Transverse colon (tissue), 3 donors: ENCODE data around the gene RGL2.

Source experiments
- EP300 ChIP-seq: sonication (generic); formaldehyde crosslinking; IDR thresholded peaks from one replicate; pipeline ENCODE4 v1.6.1; 2017; ENCODE audit warnings: antibody characterized with exemption, low read depth
- POLR2A ChIP-seq: fragments of 450-650 bp; IDR thresholded peaks from one replicate; pipeline ENCODE4 v1.6.1; 2016; ENCODE audit warnings: antibody characterized with exemption, mild to moderate bottlenecking, moderate library complexity
- POLR2AphosphoS5 ChIP-seq, 3 donors: sonication (generic); formaldehyde crosslinking; IDR thresholded peaks; one replicate each; pipeline ENCODE4 v1.6.1; 2016; ENCODE audit warnings: antibody characterized with exemption in 3 of 3

- no peak for TF ChIP-seq EP300
- TF ChIP-seq POLR2AphosphoS5 (IDR thresholded peaks at IDR 0.05), result peak; percentile 76 to 90 (median 78)
- TF ChIP-seq POLR2A, result peak; percentile 87
Observed at GRCh38 chr6:33248932-33249731, 49.6 kb downstream of the RGL2 start.
